CD4-positive, alpha-beta T cell treated with Interleukin-17A for 4 hours (primary cell): ENCODE measurements around the gene RFXANK.
"Not testable (repeated sequence)": the region's sequence is repeated elsewhere in the genome, so short reads cannot be mapped to it uniquely, and the experiment has no call there.

Source experiments
- DNase-seq: peaks from one replicate; pipeline ENCODE4 v3.0.0-alpha.2; 2020; ENCODE audit warnings: mixed read lengths

Gene RFXANK

GRCh38 chr19:19170053-19170872, 21.8 kb upstream of the RFXANK start, which contains the start of gene MEF2B:
MEF2B (minus strand) TSS chr19:19170263; CDS start chr19:19150735, 19,528 bp downstream.
- DNase-seq = peak; percentile 83

GRCh38 chr19:19170873-19171672, 21.0 kb upstream of the RFXANK start:
- no peak for DNase-seq

- DNase-seq = no peak
These were observed 20.1 kb upstream of the RFXANK start for GRCh38 chr19:19171821-19172532.

DNA sequence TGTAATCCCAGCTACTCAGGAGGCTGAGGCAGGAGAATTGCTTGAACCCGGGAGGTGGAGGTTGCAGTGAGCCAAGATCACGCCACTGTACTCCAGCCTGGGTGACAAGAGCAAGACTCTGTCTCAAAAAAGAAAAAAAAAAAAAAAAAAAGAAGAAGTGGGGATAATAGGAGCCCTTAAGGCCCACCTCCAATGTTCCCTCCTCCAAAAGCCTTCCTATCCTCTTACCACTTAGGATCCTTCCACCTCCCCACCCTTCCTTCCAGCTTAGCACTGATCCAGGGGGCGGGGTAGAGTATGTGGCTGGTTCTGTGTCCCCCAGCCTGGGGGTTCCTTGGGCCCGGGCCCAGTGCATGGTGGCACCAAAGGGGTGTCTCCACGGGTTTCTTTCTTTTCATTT, 18.8 kb upstream of the RFXANK start:
- DNase-seq = not testable (repeated sequence)

DNA sequence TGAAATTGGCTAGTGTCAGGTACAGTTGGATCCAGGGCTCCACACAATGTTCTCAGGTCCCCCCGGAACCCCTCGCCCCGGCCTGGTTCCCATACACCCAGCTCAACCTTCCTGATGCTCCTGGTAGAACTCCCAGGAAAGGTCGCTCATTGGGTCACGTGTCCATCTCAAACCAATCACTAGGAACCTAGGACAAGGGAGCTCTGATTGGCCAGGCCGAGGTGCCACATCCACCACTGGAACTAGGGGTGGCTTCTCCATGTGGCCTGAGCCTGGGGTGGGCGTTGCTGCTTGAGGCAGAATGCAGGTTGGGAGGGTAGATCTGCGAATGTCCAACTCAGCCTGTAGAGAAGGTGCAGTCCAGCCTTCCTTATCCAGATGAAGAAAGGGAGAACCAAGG, 15.1 kb upstream of the RFXANK start:
- no peak for DNase-seq

GRCh38 chr19:19179548-19180441, 12.3 kb upstream of the RFXANK start:
- DNase-seq = no peak

DNA sequence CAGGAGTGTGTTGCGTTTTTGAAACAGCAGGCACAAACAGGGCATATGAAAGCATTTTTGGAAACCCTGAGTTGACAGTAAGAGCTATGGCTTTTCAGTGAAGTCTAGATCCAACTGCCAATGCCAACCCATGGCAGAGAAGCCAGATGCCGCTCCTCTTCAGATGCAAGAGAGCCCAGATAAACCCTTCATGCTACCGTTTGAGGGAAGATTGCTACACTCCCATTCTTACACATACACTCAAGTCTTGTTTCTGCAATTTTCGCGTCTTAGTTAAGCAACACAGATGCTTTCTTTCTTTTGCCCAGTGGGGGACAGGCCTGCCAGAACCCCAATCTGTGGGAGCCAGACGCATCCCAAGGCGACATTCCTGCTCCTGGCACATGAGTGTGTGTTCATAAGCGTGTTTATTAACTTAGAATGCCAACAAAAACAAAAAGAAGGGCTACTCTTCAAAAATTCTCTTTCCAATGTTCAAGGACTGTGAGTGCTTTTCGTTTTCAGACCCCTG, 10.5 kb upstream of the RFXANK start:
- no peak for DNase-seq

GRCh38 chr19:19185853-19186740, 6.0 kb upstream of the RFXANK start:
- DNase-seq = peak; percentile 75

GRCh38 chr19:19186742-19187141, 5.3 kb upstream of the RFXANK start:
- DNase-seq = no peak

DNA sequence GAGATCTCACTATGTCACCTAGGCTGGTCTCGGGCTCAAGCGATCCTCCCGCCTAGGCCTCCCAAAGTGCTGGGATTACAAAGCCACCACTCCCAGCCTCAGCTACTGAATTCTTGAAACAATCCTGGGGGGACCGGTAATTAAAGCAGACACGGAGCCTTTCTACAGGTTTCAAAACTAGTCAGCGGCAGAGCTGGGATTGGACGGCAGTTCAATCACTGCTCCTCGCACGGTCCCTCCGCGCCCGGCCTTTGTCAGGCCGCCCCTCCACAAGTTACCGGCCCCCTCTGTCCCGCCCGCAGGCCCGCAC, 335 bp upstream of the RFXANK start:
- DNase-seq = no peak

- no peak for DNase-seq
These were observed 909 bp downstream of the RFXANK start for GRCh38 chr19:19192910-19193423.

DNA sequence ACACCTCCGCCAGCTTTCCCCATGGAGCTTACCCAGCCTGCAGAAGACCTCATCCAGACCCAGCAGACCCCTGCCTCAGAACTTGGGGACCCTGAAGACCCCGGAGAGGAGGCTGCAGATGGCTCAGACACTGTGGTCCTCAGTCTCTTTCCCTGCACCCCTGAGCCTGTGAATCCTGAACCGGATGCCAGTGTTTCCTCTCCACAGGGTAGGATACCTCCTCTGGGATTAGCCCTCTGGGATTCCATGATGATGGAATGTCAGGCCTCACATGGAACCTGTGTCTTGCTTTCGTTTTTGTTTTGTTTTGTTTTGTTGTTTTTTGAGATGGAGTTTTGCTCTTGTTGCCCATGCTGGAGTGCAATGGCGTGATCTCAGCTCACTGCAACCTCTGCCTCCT, 1.9 kb downstream of the RFXANK start:
- no peak for DNase-seq

GRCh38 chr19:19201697-19202630, 9.9 kb downstream of the RFXANK start:
- no peak for DNase-seq

GRCh38 chr19:19202707-19203011, 10.6 kb downstream of the RFXANK start:
- DNase-seq = no peak

DNA sequence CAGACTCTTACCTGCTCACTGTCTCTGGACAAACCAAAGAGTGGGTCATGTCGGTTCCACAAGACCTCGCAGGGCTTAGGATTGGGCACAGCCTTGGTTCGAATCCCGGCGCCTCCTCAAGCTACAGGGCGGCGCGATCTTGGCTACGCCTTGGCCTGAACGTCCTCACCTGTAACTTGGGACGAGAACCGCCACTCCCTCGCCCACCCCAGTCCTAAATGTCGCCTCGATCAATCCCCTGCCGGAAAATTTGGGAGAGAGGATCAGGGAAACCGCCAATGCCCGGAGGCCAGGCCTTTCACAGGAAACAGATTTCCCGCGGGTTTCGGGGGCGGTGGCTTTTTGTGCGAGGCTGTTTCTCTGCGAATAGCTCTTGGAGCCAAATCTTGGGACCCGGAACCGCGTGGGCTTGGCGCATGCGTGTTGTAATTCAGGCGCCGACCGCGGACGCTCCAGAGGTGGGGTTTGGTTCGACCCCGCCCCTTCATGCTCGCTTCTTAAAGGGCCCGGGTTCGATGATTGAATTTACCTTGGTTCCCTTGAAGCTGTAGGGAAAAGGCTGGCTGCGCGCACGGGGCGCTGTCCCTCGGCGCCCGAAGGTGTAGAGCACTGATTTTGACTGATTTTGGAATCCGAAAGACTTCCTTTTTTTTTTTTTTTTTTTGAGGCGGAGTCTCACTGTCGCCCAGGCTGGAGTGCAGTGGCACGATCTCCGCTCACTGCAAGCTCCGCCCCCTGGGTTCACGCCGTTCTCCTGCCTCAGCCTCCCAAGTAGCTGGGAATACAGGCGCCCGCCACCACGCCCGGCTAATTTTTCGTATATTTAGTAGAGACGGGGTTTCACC, 11.2 kb downstream of the RFXANK start, which contains the start of gene NR2C2AP:
Gene NR2C2AP (minus strand): TSS at position 403 of the 845 bp plus-strand sequence. CDS start 354 bp downstream, at position 49.
- peak; percentile 97 for DNase-seq

- DNase-seq = no peak
These were observed 12.1 kb downstream of the RFXANK start for GRCh38 chr19:19204181-19204580.

DNA sequence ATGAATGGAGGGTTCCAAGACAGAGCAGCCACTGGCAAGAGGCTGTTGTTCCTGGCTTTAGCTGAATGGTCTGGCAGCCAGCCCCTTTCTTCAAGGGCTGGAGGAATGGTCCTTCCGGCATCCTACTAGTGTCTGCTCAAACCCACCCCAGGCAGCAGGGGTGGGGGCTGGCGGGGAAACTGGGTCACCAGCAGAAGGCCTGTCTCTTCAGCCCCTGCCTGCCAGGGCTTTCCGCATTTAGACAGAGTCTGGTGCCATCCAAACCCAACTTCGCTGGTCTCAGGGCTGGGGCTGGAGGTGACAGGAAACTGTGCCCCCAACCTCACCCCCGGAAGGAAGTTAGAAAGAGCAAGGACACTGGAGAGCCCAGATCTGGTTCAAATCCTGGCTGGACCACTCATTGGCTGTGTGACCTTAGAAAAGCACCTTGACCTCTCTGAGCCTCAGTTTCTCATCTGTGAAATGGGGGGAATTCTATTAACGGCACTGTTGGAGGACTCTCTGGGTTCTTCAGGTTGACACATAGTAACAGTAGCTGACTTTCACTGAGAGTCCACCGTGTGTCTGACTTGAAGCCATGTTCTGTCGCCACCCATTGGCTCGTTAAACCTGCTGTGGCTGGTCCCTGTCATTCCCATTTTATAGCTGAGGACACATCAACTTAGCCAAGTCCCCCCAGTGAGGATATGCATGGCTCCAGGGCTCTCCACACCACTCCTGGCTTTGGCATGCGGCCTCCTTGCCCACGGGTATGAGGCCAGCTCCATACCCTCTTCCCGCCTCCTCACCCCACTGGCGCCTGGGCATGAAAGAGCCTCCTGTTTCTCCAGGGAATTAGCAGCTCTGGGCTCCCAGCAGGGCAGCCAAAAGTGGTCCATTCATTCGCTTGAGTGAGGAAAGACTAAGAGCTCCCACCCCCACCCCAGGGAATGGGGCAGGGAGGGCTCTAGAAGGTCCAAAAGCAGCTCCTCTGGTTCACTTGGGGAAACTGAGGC, 13.7 kb downstream of the RFXANK start:
- no peak for DNase-seq
